H54 (cell line): ENCODE results near the gene ADGRB2.

Source experiments
- DNase-seq: peaks from one replicate; pipeline ENCODE4 v3.0.0; 2011; ENCODE audit warnings: low spot score, mixed read lengths; ENCODE audit not compliant: insufficient read length
- FAIRE-seq: peaks from 3 replicates; lab custom pipeline; 2011; peaks lifted over from hg19 to GRCh38; lab: Jason Lieb, UNC
- POLR2A ChIP-seq: IDR thresholded peaks from 2 replicates; pipeline ENCODE4 v1.6.1; 2011; ENCODE audit warnings: low read depth, mild to moderate bottlenecking, low read length

ADGRB2 gene

GRCh38 chr1:31734582-31735107 lies 29.5 kb downstream of the ADGRB2 start:
- no peak for TF ChIP-seq POLR2A
- FAIRE-seq (no peak), DNase-seq (peak; percentile 78)

- no peak for FAIRE-seq
- DNase-seq, result no peak
- TF ChIP-seq POLR2A, result no peak
Measured at GRCh38 chr1:31733389-31734219, 30.5 kb downstream of the ADGRB2 start.

GRCh38 chr1:31732751-31733289 lies 31.3 kb downstream of the ADGRB2 start:
- FAIRE-seq (no peak), DNase-seq (no peak)
- no peak for TF ChIP-seq POLR2A

GRCh38 chr1:31732343-31732742 lies 31.8 kb downstream of the ADGRB2 start:
- no peak for TF ChIP-seq POLR2A
- DNase-seq (no peak), FAIRE-seq (no peak)

GRCh38 chr1:31731049-31731565 lies 33.0 kb downstream of the ADGRB2 start:
- no peak for FAIRE-seq
- no peak for TF ChIP-seq POLR2A
- no peak for DNase-seq

GRCh38 chr1:31730336-31731048 lies 33.6 kb downstream of the ADGRB2 start:
- no peak for TF ChIP-seq POLR2A
- DNase-seq (no peak), FAIRE-seq (no peak)

GRCh38 chr1:31727849-31728248 lies 36.3 kb downstream of the ADGRB2 start:
- no peak for TF ChIP-seq POLR2A
- DNase-seq (no peak), FAIRE-seq (no peak)

GRCh38 chr1:31727195-31727594 lies 36.9 kb downstream of the ADGRB2 start:
- TF ChIP-seq POLR2A, result no peak
- FAIRE-seq (no peak), DNase-seq (no peak)

- DNase-seq (no peak), FAIRE-seq (no peak)
- TF ChIP-seq POLR2A, result no peak
Measured at GRCh38 chr1:31726715-31727114, 37.4 kb downstream of the ADGRB2 start.

- FAIRE-seq (no peak), DNase-seq (no peak)
- no peak for TF ChIP-seq POLR2A
Measured at GRCh38 chr1:31725777-31726535, 38.2 kb downstream of the ADGRB2 start.

GRCh38 chr1:31725134-31725533 lies 39.0 kb downstream of the ADGRB2 start:
- FAIRE-seq (no peak), DNase-seq (no peak)
- no peak for TF ChIP-seq POLR2A

- DNase-seq, result peak; percentile 71
- no peak for TF ChIP-seq POLR2A
Measured at GRCh38 chr1:31723828-31724359, 40.2 kb downstream of the ADGRB2 start.

GRCh38 chr1:31718327-31718897 lies 45.7 kb downstream of the ADGRB2 start:
- no peak for TF ChIP-seq POLR2A
- FAIRE-seq (no peak), DNase-seq (no peak)

More at GRCh38 chr1:31723828-31724359, 40.2 kb downstream of the ADGRB2 start:
- no peak for FAIRE-seq
